ENCODE results near the gene TMEM267. TPM values are rescaled to one million over a fixed set of nuclear protein-coding genes. Genes with fewer than 3 reads are reported as not detected.
A peak's percentile ranks its signal among the peaks of the same experiment; 100 is the strongest.

Gene TMEM267
- total and polyA plus RNA-seq, 2 donors (not counting 1 experiment from before 2014, with no cell fraction given), result 11.3 to 15.0 TPM

DNA sequence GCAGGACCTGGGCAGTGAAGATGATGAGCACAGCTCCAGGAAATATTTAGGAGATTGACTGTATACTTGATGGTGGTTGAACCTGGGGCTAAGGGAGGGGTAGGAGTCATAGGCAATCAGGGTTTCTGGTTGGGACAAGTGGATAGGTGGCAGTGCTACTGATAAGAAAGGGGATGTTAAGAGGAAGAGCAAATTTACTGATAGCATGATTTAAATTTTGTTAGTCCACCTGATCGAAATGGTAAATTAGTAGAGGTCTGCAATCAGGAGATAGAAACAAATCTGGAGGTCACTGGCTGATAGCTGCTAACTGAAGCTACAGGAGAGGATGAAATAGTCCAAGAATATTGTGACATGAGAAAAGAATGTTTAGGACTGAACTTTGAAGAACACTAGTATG is 37.0 kb upstream of the TMEM267 start:
- H3K9ac ChIP-seq (ENCODE audit: low read length), result no peak overlapping the region
- ChIA-PET POLR2A (no interaction called here), CTCF (interaction anchor here (0.7 to 1.0 kb wide), 3 partner anchors 11 to 37 kb away, joined by 3 to 4 read pairs (median 3); partner anchors contain the start of gene TMEM267)
- WGBS (ENCODE audit: insufficient coverage), result 90% methylated on average over 1 of the region's 1 CpG
- no peaks in the 10 kb centered on the region for H4K20me1 ChIP-seq (ENCODE audit: control insufficient read depth, insufficient read depth, low read length, poor library complexity, severe bottlenecking)
- no peaks in the 10 kb centered on the region for H3K9me3 Mint-ChIP-seq (ENCODE audit: insufficient read depth)
- no peak overlapping the region for H3K27ac Mint-ChIP-seq
- H3K36me3 ChIP-seq (replicated peaks in 1 of 2; ENCODE audit: control extremely low read depth in 1 of 2, control insufficient read depth in 1 of 2, extremely low read depth in 1 of 2, insufficient read depth in 2 of 2, low read length in 1 of 2), result peaks cover 4 to 8% of the 10 kb centered on the region in 2 experiments
- no peak overlapping the region for H3K4me2 ChIP-seq (replicated peaks; ENCODE audit: low read depth, low read length, poor library complexity, severe bottlenecking)
- intact Hi-C loops (cut with micrococcal nuclease), result no loop called here
- no peaks in the 10 kb centered on the region for H3K9me3 ChIP-seq (ENCODE audit: control extremely low read depth in 1 of 3, control insufficient read depth in 2 of 3, insufficient read depth in 1 of 3, low read length in 2 of 3)
- H3K27me3 ChIP-seq (replicated peaks in 1 of 4; ENCODE audit: control extremely low read depth in 1 of 4, control insufficient read depth in 3 of 4, insufficient read depth in 4 of 4, low read length in 3 of 4), result no peaks in the 10 kb centered on the region
- DNase-seq, result no peak
- no peaks in the 10 kb centered on the region for H3K79me2 ChIP-seq (ENCODE audit: control insufficient read depth, insufficient read depth, low read length)
- no peaks in the 10 kb centered on the region for H3K27me3 Mint-ChIP-seq
- ATAC-seq (ENCODE audit: low read depth), result no peak
- H3K4me3 Mint-ChIP-seq, result no peak overlapping the region
- TF ChIP-seq, protein P1, sequence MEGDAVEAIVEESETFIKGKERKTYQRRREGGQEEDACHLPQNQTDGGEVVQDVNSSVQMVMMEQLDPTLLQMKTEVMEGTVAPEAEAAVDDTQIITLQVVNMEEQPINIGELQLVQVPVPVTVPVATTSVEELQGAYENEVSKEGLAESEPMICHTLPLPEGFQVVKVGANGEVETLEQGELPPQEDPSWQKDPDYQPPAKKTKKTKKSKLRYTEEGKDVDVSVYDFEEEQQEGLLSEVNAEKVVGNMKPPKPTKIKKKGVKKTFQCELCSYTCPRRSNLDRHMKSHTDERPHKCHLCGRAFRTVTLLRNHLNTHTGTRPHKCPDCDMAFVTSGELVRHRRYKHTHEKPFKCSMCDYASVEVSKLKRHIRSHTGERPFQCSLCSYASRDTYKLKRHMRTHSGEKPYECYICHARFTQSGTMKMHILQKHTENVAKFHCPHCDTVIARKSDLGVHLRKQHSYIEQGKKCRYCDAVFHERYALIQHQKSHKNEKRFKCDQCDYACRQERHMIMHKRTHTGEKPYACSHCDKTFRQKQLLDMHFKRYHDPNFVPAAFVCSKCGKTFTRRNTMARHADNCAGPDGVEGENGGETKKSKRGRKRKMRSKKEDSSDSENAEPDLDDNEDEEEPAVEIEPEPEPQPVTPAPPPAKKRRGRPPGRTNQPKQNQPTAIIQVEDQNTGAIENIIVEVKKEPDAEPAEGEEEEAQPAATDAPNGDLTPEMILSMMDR (IDR thresholded peaks at IDR 0.05), result no peak
- no peak for TF ChIP-seq EZH2 (IDR thresholded peaks at IDR 0.05; ENCODE audit: borderline replicate concordance, insufficient read depth, low read depth, low read length, poor library complexity, severe bottlenecking)
- H3K4me1 Mint-ChIP-seq, result peaks cover 5% of the 10 kb centered on the region
- H3K4me1 ChIP-seq (ENCODE audit: control insufficient read depth in 2 of 2, insufficient read depth in 2 of 2, low read length in 2 of 2), result peaks cover 2 to 4% of the 10 kb centered on the region in 2 donors
- no peak overlapping the region for H2AFZ ChIP-seq (ENCODE audit: insufficient read depth, low read depth, low read length, poor library complexity, severe bottlenecking)
- no peak overlapping the region for H3K4me3 ChIP-seq (ENCODE audit: control extremely low read depth in 1 of 5, extremely low read depth in 1 of 5, insufficient read depth in 1 of 5, low read depth in 2 of 5, low read length in 4 of 5)
- H3K27ac ChIP-seq (ENCODE audit: low read length in 2 of 2), result no peak overlapping the region

DNA sequence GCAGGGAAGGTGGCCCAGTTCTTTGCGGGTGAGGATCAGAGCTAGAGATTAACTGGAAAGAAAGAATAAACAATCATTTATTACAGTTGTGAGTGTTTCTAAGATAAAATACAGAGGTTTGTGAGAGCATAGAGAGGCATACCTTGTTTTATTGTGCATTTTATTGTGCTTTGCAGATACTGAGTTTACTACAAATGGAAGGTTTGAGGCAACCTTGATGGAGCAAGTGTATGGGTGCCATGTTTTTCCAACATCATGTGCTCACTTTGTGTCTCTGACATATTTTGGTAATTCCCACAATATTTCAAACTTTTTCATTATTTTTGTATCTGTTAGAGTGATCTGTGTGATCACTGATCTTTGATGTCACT is 32.0 kb upstream of the TMEM267 start:
- Mint-ChIP-seq H3K27ac (peak overlapping the region; percentile 88), H3K4me1 (peaks cover 23% of the 10 kb centered on the region), H3K9me3 (ENCODE audit: insufficient read depth) (no peaks in the 10 kb centered on the region), H3K27me3 (no peaks in the 10 kb centered on the region), H3K4me3 (peak overlapping the region; percentile 94)
- H3K4me2 ChIP-seq (replicated peaks; ENCODE audit: low read depth, low read length, poor library complexity, severe bottlenecking), result peak overlapping the region; percentile 77
- no peaks in the 10 kb centered on the region for H3K9me3 ChIP-seq (ENCODE audit: control extremely low read depth in 1 of 3, control insufficient read depth in 2 of 3, insufficient read depth in 1 of 3, low read length in 2 of 3)
- no peak for TF ChIP-seq EZH2 (IDR thresholded peaks at IDR 0.05; ENCODE audit: borderline replicate concordance, insufficient read depth, low read depth, low read length, poor library complexity, severe bottlenecking)
- TF ChIP-seq, protein P1 (IDR thresholded peaks at IDR 0.05), result no peak
- ATAC-seq (ENCODE audit: low read depth), result no peak
- no peak for DNase-seq
- H3K36me3 ChIP-seq (replicated peaks in 1 of 2; ENCODE audit: control extremely low read depth in 1 of 2, control insufficient read depth in 1 of 2, extremely low read depth in 1 of 2, insufficient read depth in 2 of 2, low read length in 1 of 2), result no peaks in the 10 kb centered on the region
- H3K4me3 ChIP-seq (ENCODE audit: control extremely low read depth in 1 of 5, extremely low read depth in 1 of 5, insufficient read depth in 1 of 5, low read depth in 2 of 5, low read length in 4 of 5), result peak overlapping the region in 4 of 5 experiments; percentile 78 to 93 (median 88)
- peaks cover 21% of the 10 kb centered on the region for H3K79me2 ChIP-seq (ENCODE audit: control insufficient read depth, insufficient read depth, low read length)
- no CpG with 5 or more reads among the region's 1 CpG for WGBS (ENCODE audit: insufficient coverage)
- peak overlapping the region in 1 of 2 donors; percentile 85 for H3K27ac ChIP-seq (ENCODE audit: low read length in 2 of 2)
- no peaks in the 10 kb centered on the region for H3K27me3 ChIP-seq (replicated peaks in 1 of 4; ENCODE audit: control extremely low read depth in 1 of 4, control insufficient read depth in 3 of 4, insufficient read depth in 4 of 4, low read length in 3 of 4)
- H3K9ac ChIP-seq (ENCODE audit: low read length), result peak overlapping the region; percentile 83
- POLR2A ChIA-PET, result interaction anchor here (1.6 kb wide), 1 partner anchor 32 kb away, joined by 30 read pairs; the partner anchor contains the start of gene TMEM267
- peaks cover 12 to 18% of the 10 kb centered on the region in 2 donors for H3K4me1 ChIP-seq (ENCODE audit: control insufficient read depth in 2 of 2, insufficient read depth in 2 of 2, low read length in 2 of 2)
- intact Hi-C loops (cut with micrococcal nuclease), result loop anchor here (1.0 kb wide), 5 partner anchors 32 to 1293 kb away; partner anchors contain the start of genes HMGCS1, MRPS30 and TMEM267
- no peaks in the 10 kb centered on the region for H4K20me1 ChIP-seq (ENCODE audit: control insufficient read depth, insufficient read depth, low read length, poor library complexity, severe bottlenecking)
- H2AFZ ChIP-seq (ENCODE audit: insufficient read depth, low read depth, low read length, poor library complexity, severe bottlenecking), result peak overlapping the region; percentile 89
- CTCF ChIA-PET, result interaction anchor here (2.4 kb wide), 1 partner anchor 32 kb away, joined by 17 read pairs; the partner anchor contains the start of gene TMEM267

All from B cell (primary cell).